AG10803 (cell line): ENCODE data around the gene PEMT.
"Not testable (repeated sequence)": the region's sequence is repeated elsewhere in the genome, so short reads cannot be mapped to it uniquely, and the experiment has no call there.

Experiments
- DNase-seq: peaks from one replicate; pipeline ENCODE4 v3.0.0; 2010; ENCODE audit warnings: low read depth
- H3K4me3 ChIP-seq: 2 replicates; pipeline ENCODE4 v1.5.1; 2011; ENCODE audit warnings: mild to moderate bottlenecking, low read length, control low read depth
- CTCF ChIP-seq: conservative IDR thresholded peaks from 2 replicates; pipeline ENCODE4 v1.5.1; 2011; ENCODE audit warnings: mild to moderate bottlenecking, low read length, control low read depth, inconsistent platforms

Gene PEMT

GRCh38 chr17:17472333-17472920 is 119.1 kb downstream of the PEMT start:
- no peak for TF ChIP-seq CTCF
- DNase-seq: no peak
- no peak overlapping the region for H3K4me3 ChIP-seq

DNA sequence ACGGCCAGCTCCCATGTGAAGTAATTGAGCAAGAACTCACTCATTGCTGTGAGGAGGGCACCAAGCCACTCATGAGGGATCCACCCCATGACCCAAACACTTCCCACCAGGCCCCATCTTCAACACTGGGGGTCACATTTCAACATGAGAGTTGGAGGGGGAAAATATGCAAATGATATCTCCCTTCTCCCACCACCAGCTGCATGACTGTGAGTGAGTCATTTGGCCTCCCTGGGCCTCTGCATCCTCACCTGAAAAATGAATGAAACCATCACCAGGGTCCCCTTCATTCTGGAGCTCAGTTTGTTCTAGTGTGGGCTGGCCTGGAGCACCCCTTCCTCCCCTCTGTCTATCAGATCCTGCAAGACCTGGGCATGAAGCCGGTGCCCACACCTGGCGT is 121.5 kb downstream of the PEMT start:
- H3K4me3 ChIP-seq: no peak overlapping the region
- no peak for DNase-seq
- TF ChIP-seq CTCF: no peak

GRCh38 chr17:17469358-17469757 is 122.2 kb downstream of the PEMT start:
- no peak for TF ChIP-seq CTCF
- DNase-seq: no peak
- no peak overlapping the region for H3K4me3 ChIP-seq

DNA sequence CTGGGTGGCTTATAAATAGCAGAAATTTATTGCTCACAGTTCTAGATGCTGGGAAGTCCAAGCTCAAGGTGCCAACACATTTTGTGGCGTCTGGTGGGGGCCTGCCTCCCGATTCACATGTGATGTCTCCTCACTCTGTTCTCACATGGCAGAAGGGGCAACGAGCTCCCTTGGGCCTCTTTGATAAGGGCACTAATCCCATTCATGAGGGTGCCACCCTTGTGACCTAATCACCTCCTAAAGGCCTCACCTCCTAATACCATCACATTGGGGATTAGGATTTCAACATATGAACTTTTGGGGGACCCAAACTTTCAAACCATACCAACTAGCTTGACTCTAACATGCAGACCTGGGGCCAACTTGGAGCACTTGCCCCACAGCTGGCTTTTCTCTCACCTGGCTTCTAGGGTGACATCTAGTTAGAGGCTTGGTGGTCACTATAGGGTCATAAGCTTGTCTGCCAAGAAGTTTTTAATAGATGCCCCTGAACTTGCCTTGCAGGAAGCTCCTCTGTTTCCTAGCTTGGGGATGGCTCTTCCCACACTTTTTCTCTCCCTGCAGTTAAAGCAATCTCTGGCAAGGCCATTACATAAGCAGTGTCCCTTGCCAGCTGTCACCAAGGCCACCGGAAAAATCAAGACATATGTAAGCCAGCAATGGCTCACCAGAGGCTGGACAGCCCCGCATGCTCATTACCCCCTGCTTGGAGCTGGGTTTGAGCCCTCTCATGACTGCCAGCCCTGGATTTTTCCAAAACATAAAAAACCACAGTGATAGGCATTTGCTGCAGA is 123.1 kb downstream of the PEMT start:
- TF ChIP-seq CTCF: no peak
- no peak for DNase-seq
- no peak overlapping the region for H3K4me3 ChIP-seq

DNA sequence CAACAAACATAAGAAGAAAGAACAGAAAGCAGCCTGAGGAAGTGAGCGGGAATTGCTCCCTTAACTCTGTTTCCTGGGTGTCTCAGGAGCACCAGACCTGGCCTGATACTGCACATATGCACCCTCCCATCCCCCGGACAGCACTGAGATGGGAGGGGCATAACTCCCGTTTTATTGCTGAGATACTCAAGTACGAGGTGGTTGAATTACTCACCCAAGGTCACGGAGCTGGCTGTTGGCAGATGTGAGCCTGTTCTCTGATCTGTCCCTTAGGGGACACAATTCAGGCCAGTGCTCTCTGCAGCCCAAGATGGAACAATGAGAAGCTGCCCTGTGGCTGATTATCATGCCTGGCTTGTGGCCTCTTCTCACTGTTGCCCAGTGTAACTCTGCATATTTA is 123.8 kb downstream of the PEMT start:
- no peak for TF ChIP-seq CTCF
- peak; percentile 11 for DNase-seq
- H3K4me3 ChIP-seq: no peak overlapping the region

DNA sequence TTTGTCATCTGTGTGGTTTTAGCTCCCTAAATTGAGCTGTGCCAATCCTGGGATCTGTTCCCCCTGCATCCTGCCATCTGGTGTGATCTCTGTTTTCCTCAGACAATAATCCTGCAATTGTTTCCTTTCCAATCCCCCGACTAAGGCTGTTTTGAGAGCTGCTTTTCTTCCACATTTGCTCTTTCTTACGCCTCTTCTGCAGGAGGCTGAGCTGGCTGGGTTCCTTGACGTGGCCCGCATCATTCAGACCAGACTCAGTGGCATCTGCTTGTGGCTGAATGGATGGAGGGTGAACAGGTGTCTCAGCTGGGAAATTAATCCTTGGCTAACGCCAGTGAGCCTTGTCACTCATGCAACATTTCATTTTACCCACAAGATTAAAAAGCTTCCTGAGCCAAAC is 124.5 kb downstream of the PEMT start:
- DNase-seq: no peak
- H3K4me3 ChIP-seq: no peak overlapping the region
- no peak for TF ChIP-seq CTCF

DNA sequence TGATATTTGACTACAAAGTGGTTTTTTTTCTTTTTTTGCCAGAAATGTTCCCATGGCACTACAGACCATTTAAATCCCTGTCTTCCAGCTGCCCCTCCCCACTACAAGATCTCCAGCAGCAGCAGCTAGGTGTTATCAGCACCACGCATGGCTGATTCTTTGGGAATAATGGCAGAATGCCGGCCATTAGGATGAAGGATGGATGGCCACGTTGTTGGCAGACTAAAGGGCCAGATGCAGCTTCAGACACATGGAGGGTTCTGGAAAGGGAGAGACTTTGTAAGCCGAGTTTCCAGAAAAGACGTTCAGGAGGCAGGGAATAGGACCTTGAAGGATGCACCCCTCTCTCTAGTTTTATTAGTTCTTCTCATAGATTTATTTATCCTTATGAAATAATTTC is 125.0 kb downstream of the PEMT start:
- TF ChIP-seq CTCF: no peak

GRCh38 chr17:17465878-17466277 is 125.6 kb downstream of the PEMT start:
- not testable (repeated sequence) for DNase-seq, H3K4me3 ChIP-seq

More for the DNA sequence above, 125.0 kb downstream of the PEMT start:
- no peak overlapping the region for H3K4me3 ChIP-seq
- DNase-seq: no peak
